Trophoblast cell (in vitro differentiated cells and primary cell): ENCODE data around the gene ZNF221.

ENCODE experiments used
- DNase-seq, 2 donors: peaks; one replicate each; pipeline ENCODE4 v3.0.0-alpha.2; 2016
- H2AFZ ChIP-seq: 2 replicates; pipeline ENCODE4 v1.6.1; 2013; ENCODE audit warnings: low read length, moderate library complexity, mild to moderate bottlenecking; ENCODE audit not compliant: insufficient read depth, poor library complexity
- H2AK5ac ChIP-seq: 2 replicates; pipeline ENCODE4 v1.6.1; 2013; ENCODE audit warnings: mild to moderate bottlenecking, low read length
- H2BK120ac ChIP-seq: 2 replicates; pipeline ENCODE4 v1.6.1; 2013; ENCODE audit warnings: low read length, mild to moderate bottlenecking, moderate library complexity; ENCODE audit not compliant: insufficient read depth, poor library complexity
- H2BK12ac ChIP-seq: 2 replicates; pipeline ENCODE4 v1.6.1; 2013; ENCODE audit warnings: mild to moderate bottlenecking, low read length, moderate library complexity
- H2BK5ac ChIP-seq: 2 replicates; pipeline ENCODE4 v1.6.1; 2013; ENCODE audit warnings: low read length, low read depth, moderate library complexity, mild to moderate bottlenecking; ENCODE audit not compliant: poor library complexity
- H3K14ac ChIP-seq: 2 replicates; pipeline ENCODE4 v1.6.1; 2013; ENCODE audit warnings: mild to moderate bottlenecking, low read length
- H3K18ac ChIP-seq: 2 replicates; pipeline ENCODE4 v1.6.1; 2013; ENCODE audit warnings: mild to moderate bottlenecking, low read length
- H3K23ac ChIP-seq: 2 replicates; pipeline ENCODE4 v1.6.1; 2013; ENCODE audit warnings: low read length
- H3K27ac ChIP-seq: 2 replicates; pipeline ENCODE4 v1.5.1; 2013; ENCODE audit warnings: low read depth, mild to moderate bottlenecking, inconsistent platforms, low read length, moderate library complexity
- H3K27me3 ChIP-seq: 2 replicates; pipeline ENCODE4 v1.6.1; 2013; ENCODE audit warnings: inconsistent platforms, mild to moderate bottlenecking, low read length, moderate library complexity; ENCODE audit not compliant: insufficient read depth
- H3K36me3 ChIP-seq, 2 experiments: 1 replicate in 1 of 2; 2 replicates in 1 of 2; pipeline ENCODE4 v1.6.1; 2013; ENCODE audit warnings: low read length in 2 of 2, mild to moderate bottlenecking in 2 of 2, moderate library complexity in 1 of 2; ENCODE audit not compliant: insufficient read depth in 2 of 2, control insufficient read depth in 1 of 2
- H3K4ac ChIP-seq: 2 replicates; pipeline ENCODE4 v1.6.1; 2013; ENCODE audit warnings: low read depth, mild to moderate bottlenecking, low read length, moderate library complexity
- H3K4me1 ChIP-seq, 2 experiments: 1 replicate in 1 of 2; 2 replicates in 1 of 2; pipeline ENCODE4 v1.6.1; 2013; ENCODE audit warnings: low read length in 2 of 2, mild to moderate bottlenecking in 2 of 2, moderate library complexity in 1 of 2; ENCODE audit not compliant: insufficient read depth in 2 of 2, control insufficient read depth in 1 of 2
- H3K4me2 ChIP-seq: 2 replicates; pipeline ENCODE4 v1.6.1; 2013; ENCODE audit warnings: inconsistent platforms, mild to moderate bottlenecking, low read length, moderate library complexity
- H3K4me3 ChIP-seq: 2 replicates; pipeline ENCODE4 v1.5.1; 2013; ENCODE audit warnings: mild to moderate bottlenecking, low read depth, low read length, inconsistent platforms
- H3K79me1 ChIP-seq: one replicate; pipeline ENCODE4 v1.6.1; 2013; ENCODE audit warnings: low read length
- H3K79me2 ChIP-seq: 2 replicates; pipeline ENCODE4 v1.6.1; 2013; ENCODE audit warnings: low read length, mild to moderate bottlenecking; ENCODE audit not compliant: control insufficient read depth, insufficient read depth, poor library complexity
- H3K9ac ChIP-seq: 2 replicates; pipeline ENCODE4 v1.6.1; 2013; ENCODE audit warnings: mild to moderate bottlenecking, low read length
- H3K9me3 ChIP-seq: 2 replicates; pipeline ENCODE4 v1.6.1; 2013; ENCODE audit warnings: low read depth, mild to moderate bottlenecking, control low read depth, inconsistent platforms, low read length; ENCODE audit not compliant: insufficient read depth
- H4K12ac ChIP-seq: 2 replicates; pipeline ENCODE4 v1.6.1; 2013; ENCODE audit warnings: low read depth, mild to moderate bottlenecking, low read length, moderate library complexity
- H4K8ac ChIP-seq: 2 replicates; pipeline ENCODE4 v1.6.1; 2013; ENCODE audit warnings: low read depth, mild to moderate bottlenecking, low read length, moderate library complexity
- H4K91ac ChIP-seq: one replicate; pipeline ENCODE4 v1.6.1; 2013; ENCODE audit warnings: low read depth, mild to moderate bottlenecking, low read length, moderate library complexity
- WGBS: extraction: QIAGEN DNeasy Blood & Tissue Kit; methylation state at CpG from one replicate; pipeline ENCODE4 v1.1.7; 2013; ENCODE audit warnings: missing lambda C conversion rate; ENCODE audit not compliant: insufficient read length, insufficient coverage; ENCODE audit errors: extremely low coverage; 5-methylcytosine and 5-hydroxymethylcytosine counted together

ZNF221 gene

GRCh38 chr19:43906774-43907173, 44.3 kb upstream of the ZNF221 start:
- no peak overlapping the region for H3K4ac ChIP-seq
- no peaks in the 10 kb centered on the region for H3K79me1 ChIP-seq
- no peak overlapping the region for H3K4me2 ChIP-seq
- H2BK120ac ChIP-seq: no peak overlapping the region
- peaks cover 0 to 3% of the 10 kb centered on the region in 2 experiments for H3K4me1 ChIP-seq
- H3K36me3 ChIP-seq: no peaks in the 10 kb centered on the region
- H4K91ac ChIP-seq: no peak overlapping the region
- DNase-seq: no peak
- H3K27me3 ChIP-seq: no peaks in the 10 kb centered on the region
- no peak overlapping the region for H3K9ac ChIP-seq
- no peak overlapping the region for H2BK5ac ChIP-seq
- no peak overlapping the region for H4K12ac ChIP-seq
- H2AK5ac ChIP-seq: no peak overlapping the region
- H4K8ac ChIP-seq: no peak overlapping the region
- no peak overlapping the region for H3K27ac ChIP-seq
- no CpG with 5 or more reads among the region's 2 CpGs for WGBS
- H2AFZ ChIP-seq: no peak overlapping the region
- H3K79me2 ChIP-seq: no peaks in the 10 kb centered on the region
- no peak overlapping the region for H3K23ac ChIP-seq
- peaks cover 7% of the 10 kb centered on the region for H3K9me3 ChIP-seq
- no peak overlapping the region for H2BK12ac ChIP-seq
- no peak overlapping the region for H3K18ac ChIP-seq
- H3K4me3 ChIP-seq: no peak overlapping the region
- no peak overlapping the region for H3K14ac ChIP-seq

GRCh38 chr19:43908659-43909058, 42.4 kb upstream of the ZNF221 start:
- H3K79me1 ChIP-seq: no peaks in the 10 kb centered on the region
- no CpG with 5 or more reads among the region's 1 CpG for WGBS

GRCh38 chr19:43910884-43911283, 40.1 kb upstream of the ZNF221 start:
- Histone ChIP-seq H3K4me2 (no peak overlapping the region), H3K79me2 (no peaks in the 10 kb centered on the region), H3K14ac (no peak overlapping the region), H3K9ac (no peak overlapping the region), H3K9me3 (peaks cover 15% of the 10 kb centered on the region), H4K91ac (no peak overlapping the region), H2BK120ac (no peak overlapping the region), H3K27me3 (no peaks in the 10 kb centered on the region), H4K8ac (no peak overlapping the region), H3K4me1 (no peaks in the 10 kb centered on the region), H2AFZ (no peak overlapping the region), H3K79me1 (no peaks in the 10 kb centered on the region), H3K36me3 (peaks cover 16 to 27% of the 10 kb centered on the region in 2 experiments), H3K18ac (no peak overlapping the region), H3K4me3 (no peak overlapping the region), H2BK5ac (no peak overlapping the region), H3K27ac (no peak overlapping the region), H2BK12ac (no peak overlapping the region), H2AK5ac (no peak overlapping the region), H3K4ac (no peak overlapping the region), H3K23ac (no peak overlapping the region), H4K12ac (no peak overlapping the region)
- DNase-seq: no peak

More at GRCh38 chr19:43908659-43909058, 42.4 kb upstream of the ZNF221 start:
- Histone ChIP-seq H3K4me1 (no peaks in the 10 kb centered on the region), H3K79me2 (no peaks in the 10 kb centered on the region), H4K12ac (no peak overlapping the region), H2BK12ac (no peak overlapping the region), H4K91ac (no peak overlapping the region), H2AK5ac (no peak overlapping the region), H3K4me2 (no peak overlapping the region), H3K36me3 (peaks cover 4 to 5% of the 10 kb centered on the region in 2 experiments), H3K4ac (no peak overlapping the region), H3K18ac (no peak overlapping the region), H4K8ac (no peak overlapping the region), H2BK5ac (no peak overlapping the region), H3K14ac (no peak overlapping the region), H2AFZ (no peak overlapping the region), H3K9me3 (peaks cover 8% of the 10 kb centered on the region), H3K27ac (no peak overlapping the region), H3K4me3 (no peak overlapping the region), H3K9ac (no peak overlapping the region), H2BK120ac (no peak overlapping the region), H3K23ac (no peak overlapping the region), H3K27me3 (no peaks in the 10 kb centered on the region)
- no peak for DNase-seq

- Histone ChIP-seq H2BK5ac (no peak overlapping the region), H3K79me1 (no peaks in the 10 kb centered on the region), H3K79me2 (no peaks in the 10 kb centered on the region), H3K4me2 (no peak overlapping the region), H3K36me3 (peaks cover 24 to 38% of the 10 kb centered on the region in 2 experiments), H4K91ac (no peak overlapping the region), H3K27me3 (no peaks in the 10 kb centered on the region), H4K8ac (no peak overlapping the region), H2BK12ac (no peak overlapping the region), H3K18ac (no peak overlapping the region), H4K12ac (no peak overlapping the region), H3K9ac (no peak overlapping the region), H3K23ac (no peak overlapping the region), H3K27ac (no peak overlapping the region), H2BK120ac (no peak overlapping the region), H3K4me1 (no peaks in the 10 kb centered on the region), H3K4ac (no peak overlapping the region), H2AFZ (no peak overlapping the region), H2AK5ac (no peak overlapping the region), H3K9me3 (peaks cover 18% of the 10 kb centered on the region), H3K14ac (no peak overlapping the region), H3K4me3 (no peak overlapping the region)
- no peak for DNase-seq
- no CpG with 5 or more reads among the region's 7 CpGs for WGBS
Observed at GRCh38 chr19:43913383-43913782, 37.6 kb upstream of the ZNF221 start.
